Activated gamma-delta T cell treated with Interleukin-2 at 50 U/mL for 16 hours (primary cell): ENCODE data around the gene SDC1.

Experiments
- DNase-seq: peaks from one replicate; pipeline ENCODE4 v3.0.0-alpha.2; 2020

The SDC1 gene

GRCh38 chr2:20180676-20181648, 44.0 kb downstream of the SDC1 start:
- DNase-seq, result no peak

GRCh38 chr2:20179755-20180594, 45.0 kb downstream of the SDC1 start:
- DNase-seq, result no peak

- no peak for DNase-seq
These were observed 45.5 kb downstream of the SDC1 start for GRCh38 chr2:20179466-20179754.

GRCh38 chr2:20178666-20179465, 46.1 kb downstream of the SDC1 start:
- no peak for DNase-seq

GRCh38 chr2:20178249-20178607, 46.7 kb downstream of the SDC1 start:
- no peak for DNase-seq

GRCh38 chr2:20177556-20178248, 47.2 kb downstream of the SDC1 start:
- DNase-seq, result no peak

GRCh38 chr2:20176760-20177159, 48.2 kb downstream of the SDC1 start:
- DNase-seq, result no peak

GRCh38 chr2:20175931-20176330, 49.0 kb downstream of the SDC1 start:
- DNase-seq, result no peak

- no peak for DNase-seq
These were observed 49.7 kb downstream of the SDC1 start for GRCh38 chr2:20175267-20175666.

GRCh38 chr2:20174410-20174809, 50.5 kb downstream of the SDC1 start:
- DNase-seq, result no peak

- DNase-seq, result no peak
These were observed 51.2 kb downstream of the SDC1 start for GRCh38 chr2:20173496-20174402.

GRCh38 chr2:20173064-20173463, 51.9 kb downstream of the SDC1 start:
- DNase-seq, result no peak

GRCh38 chr2:20172273-20173055, 52.5 kb downstream of the SDC1 start:
- no peak for DNase-seq

- no peak for DNase-seq
These were observed 53.4 kb downstream of the SDC1 start for GRCh38 chr2:20171445-20171977.

GRCh38 chr2:20170704-20171250, 54.2 kb downstream of the SDC1 start:
- no peak for DNase-seq

- no peak for DNase-seq
These were observed 54.9 kb downstream of the SDC1 start for GRCh38 chr2:20169796-20170703.

- DNase-seq, result no peak
These were observed 55.9 kb downstream of the SDC1 start for GRCh38 chr2:20168727-20169696.
